PC-9 (cell line): Measurements from ENCODE around the gene EGR1. TPM values are rescaled to one million over a fixed set of nuclear protein-coding genes. Genes with fewer than 3 reads are reported as not detected.
"Not testable (repeated sequence)": the region's sequence is repeated elsewhere in the genome, so short reads cannot be mapped to it uniquely, and the experiment has no call there.

Source experiments
- BruUV-seq: library from RNA; stranded (reverse); fragments of 400-500 nt; replicated peaks from 2 replicates; lab custom pipeline; 2021; lab: Mats Ljungman, UMichigan
- CTCF ChIA-PET: fragments of 300-600 bp; sonication (Branson Sonifier 250); formaldehyde crosslinking; loops from one replicate; lab custom pipeline; 2022; ENCODE audit warnings: antibody characterized with exemption; lab: Charles Lee
- POLR2A ChIA-PET: fragments of 300-600 bp; sonication (Branson Sonifier 250); formaldehyde crosslinking; loops from one replicate; lab custom pipeline; 2022; ENCODE audit warnings: antibody characterized with exemption; ENCODE audit not compliant: unreplicated experiment; lab: Charles Lee
- DNase-seq, 2 experiments: peaks; one replicate each; pipeline versions ENCODE4 v3.0.0 to v3.0.0-alpha.2; 2015 to 2022; ENCODE audit warnings: mixed read lengths in 1 of 2
- H2AFZ ChIP-seq: fragments of 200-600 bp; sonication (generic); 2 replicates; pipeline ENCODE4 v1.8.1; 2017; ENCODE audit warnings: antibody characterized with exemption
- H3F3A ChIP-seq: fragments of 200-600 bp; sonication (generic); 2 replicates; pipeline ENCODE4 v1.8.1; 2017; ENCODE audit warnings: antibody characterized with exemption, mild to moderate bottlenecking, low read depth; ENCODE audit not compliant: insufficient read depth
- H3K27ac ChIP-seq: fragments of 200-600 bp; sonication (generic); 2 replicates; pipeline ENCODE4 v1.6.1; 2016; ENCODE audit warnings: mixed run types
- H3K27me3 ChIP-seq: fragments of 200-600 bp; sonication (generic); 2 replicates; pipeline ENCODE4 v1.6.1; 2016; ENCODE audit warnings: low read depth, mixed run types; ENCODE audit not compliant: insufficient read depth
- H3K36me3 ChIP-seq: fragments of 200-600 bp; sonication (generic); 2 replicates; pipeline ENCODE4 v1.6.1; 2016; ENCODE audit warnings: low read depth, mixed run types
- H3K4me1 ChIP-seq: fragments of 200-600 bp; sonication (generic); replicated peaks from 2 replicates; pipeline ENCODE4 v1.6.1; 2016; ENCODE audit warnings: mixed run types; ENCODE audit not compliant: insufficient read depth
- H3K4me2 ChIP-seq: fragments of 200-600 bp; sonication (generic); 2 replicates; pipeline ENCODE4 v1.6.1; 2017; ENCODE audit warnings: mixed run types
- H3K4me3 ChIP-seq: fragments of 200-600 bp; sonication (generic); 2 replicates; pipeline ENCODE4 v1.6.1; 2016; ENCODE audit warnings: mixed run types
- H3K79me2 ChIP-seq: fragments of 200-600 bp; sonication (generic); 2 replicates; pipeline ENCODE4 v1.6.1; 2017; ENCODE audit warnings: low read depth, mixed run types
- H3K9me2 ChIP-seq: fragments of 200-600 bp; sonication (generic); 2 replicates; pipeline ENCODE4 v1.8.1; 2017; ENCODE audit warnings: mild to moderate bottlenecking; ENCODE audit not compliant: insufficient read depth
- H3K9me3 ChIP-seq: fragments of 200-600 bp; sonication (generic); 2 replicates; pipeline ENCODE4 v1.8.1; 2016; ENCODE audit warnings: low read depth; ENCODE audit not compliant: insufficient read depth
- H4K20me1 ChIP-seq: fragments of 200-600 bp; sonication (generic); 2 replicates; pipeline ENCODE4 v1.8.1; 2017; ENCODE audit not compliant: insufficient read depth
- CTCF ChIP-seq: fragments of 200-600 bp; sonication (generic); conservative IDR thresholded peaks from 2 replicates; pipeline ENCODE4 v1.6.1; 2017; ENCODE audit warnings: mixed run types, antibody characterized with exemption, mild to moderate bottlenecking, moderate library complexity
- EZH2 ChIP-seq: fragments of 200-600 bp; sonication (generic); IDR thresholded peaks from 2 replicates; pipeline ENCODE4 v1.8.0; 2017; ENCODE audit warnings: antibody characterized with exemption, low read depth
- intact Hi-C: fragments of 100-400 bp; cut with micrococcal nuclease; formaldehyde crosslinking; loops from one replicate; pipeline ENCODE4 v1.10.0; 2022; ENCODE audit not compliant: unreplicated experiment
- total RNA-seq: library from RNA; stranded (reverse); gene quantifications from 2 replicates; pipeline ENCODE4 v1.2.3, GENCODE V29; 2021

The EGR1 gene
- total RNA-seq, 1 experiment from 2014 or later: 24.7 TPM

- Histone ChIP-seq H2AFZ (no peak overlapping the region), H3K4me1 (no peaks in the 10 kb centered on the region), H3K36me3 (0 out of 2 replicates have a peak, but pooled peaks cover under 1% of the 10 kb centered on the region), H3K9me2 (no peaks in the 10 kb centered on the region), H3K27ac (no peak overlapping the region), H4K20me1 (peaks cover 15% of the 10 kb centered on the region), H3K4me3 (no peak overlapping the region), H3K79me2 (no peaks in the 10 kb centered on the region), H3F3A (peaks cover 35% of the 10 kb centered on the region; the same call in 1 of the 2 replicates), H3K4me2 (no peak overlapping the region), H3K27me3 (no peaks in the 10 kb centered on the region), H3K9me3 (no peaks in the 10 kb centered on the region)
- POLR2A ChIA-PET: interaction anchor here (0.6 to 1.0 kb wide), 2 partner anchors 34 to 51 kb away, joined by 6 to 9 read pairs; no protein-coding TSS in a partner anchor
- BruUV-seq: no TSS peak
- intact Hi-C loops: loop anchor here (1.0 to 5.0 kb wide), 3 partner anchors 39 to 426 kb away; no protein-coding TSS in a partner anchor
- DNase-seq: peak; percentile 24 to 38
- CTCF ChIA-PET: interaction anchor here (0.5 to 1.0 kb wide), 8 partner anchors 39 to 1755 kb away, joined by 3 to 8 read pairs (median 4); partner anchors contain the start of gene EGR1
- TF ChIP-seq EZH2 (no peak), CTCF (peak; percentile 84)
Measured at GRCh38 chr5:138503487-138504270, 38.4 kb downstream of the EGR1 start.

- H4K20me1 ChIP-seq: peaks cover 15% of the 10 kb centered on the region
- CTCF ChIA-PET: interaction anchor here (1.0 kb wide), 2 partner anchors 40 to 56 kb away, joined by 4 to 8 read pairs; partner anchors contain the start of gene EGR1
- no peaks in the 10 kb centered on the region for H3K9me3 ChIP-seq
- no peak overlapping the region for H3K4me3 ChIP-seq
- intact Hi-C loops: loop anchor here (5.0 kb wide), 1 partner anchor 427 kb away; no protein-coding TSS in a partner anchor
- no peak for DNase-seq
- POLR2A ChIA-PET: no interaction called here
- H3K4me1 ChIP-seq: no peaks in the 10 kb centered on the region
- H3K27ac ChIP-seq: no peak overlapping the region
- H3F3A ChIP-seq: peaks cover 44% of the 10 kb centered on the region; the same call in 1 of the 2 replicates
- 0 out of 2 replicates have a peak, but pooled peaks cover 8% of the 10 kb centered on the region for H3K36me3 ChIP-seq
- no peak overlapping the region for H3K4me2 ChIP-seq
- no peaks in the 10 kb centered on the region for H3K27me3 ChIP-seq
- H3K79me2 ChIP-seq: no peaks in the 10 kb centered on the region
- TF ChIP-seq CTCF: no peak
- TF ChIP-seq EZH2: no peak
- no peaks in the 10 kb centered on the region for H3K9me2 ChIP-seq
- H2AFZ ChIP-seq: no peak overlapping the region
- no TSS peak for BruUV-seq
Measured at GRCh38 chr5:138504799-138505198, 39.5 kb downstream of the EGR1 start.

GRCh38 chr5:138506370-138507306 is 41.4 kb downstream of the EGR1 start:
- no peaks in the 10 kb centered on the region for H3K27me3 ChIP-seq
- DNase-seq: no peak
- H3K4me2 ChIP-seq: no peak overlapping the region
- ChIA-PET CTCF (no interaction called here), POLR2A (no interaction called here)
- H4K20me1 ChIP-seq: peaks cover 21% of the 10 kb centered on the region
- H3K4me3 ChIP-seq: no peak overlapping the region
- H3K9me3 ChIP-seq: no peaks in the 10 kb centered on the region
- H3K9me2 ChIP-seq: no peaks in the 10 kb centered on the region
- H3F3A ChIP-seq: peaks cover 52% of the 10 kb centered on the region
- intact Hi-C loops: no loop called here
- peaks cover 21% of the 10 kb centered on the region for H3K36me3 ChIP-seq
- H3K4me1 ChIP-seq: no peaks in the 10 kb centered on the region
- no peaks in the 10 kb centered on the region for H3K79me2 ChIP-seq
- BruUV-seq: no TSS peak
- TF ChIP-seq EZH2: no peak
- no peak for TF ChIP-seq CTCF
- H3K27ac ChIP-seq: no peak overlapping the region
- no peak overlapping the region for H2AFZ ChIP-seq

- DNase-seq, H3K9me3 ChIP-seq, intact Hi-C loops, H3K79me2 ChIP-seq, H3K4me1 ChIP-seq, H3K27me3 ChIP-seq, POLR2A ChIA-PET, H3K4me3 ChIP-seq, CTCF ChIA-PET, H2AFZ ChIP-seq, H3K4me2 ChIP-seq, H3K27ac ChIP-seq, BruUV-seq, H3K9me2 ChIP-seq: not testable (repeated sequence)
- Histone ChIP-seq H3K36me3 (peaks cover 23% of the 10 kb centered on the region), H4K20me1 (peaks cover 24% of the 10 kb centered on the region), H3F3A (peaks cover 54% of the 10 kb centered on the region)
Measured at GRCh38 chr5:138507485-138507884, 42.2 kb downstream of the EGR1 start.
